ENCODE measurements around the gene REM1. TPM values are rescaled to one million over a fixed set of nuclear protein-coding genes. Genes with fewer than 3 reads are reported as not detected.
A peak's percentile ranks its signal among the peaks of the same experiment; 100 is the strongest.
"Not testable (repeated sequence)": the region's sequence is repeated elsewhere in the genome, so short reads cannot be mapped to it uniquely, and the experiment has no call there.

Gene REM1
- total and polyA plus RNA-seq, 7 donors: 0.46 to 9.3 (median 3.8) TPM

DNA sequence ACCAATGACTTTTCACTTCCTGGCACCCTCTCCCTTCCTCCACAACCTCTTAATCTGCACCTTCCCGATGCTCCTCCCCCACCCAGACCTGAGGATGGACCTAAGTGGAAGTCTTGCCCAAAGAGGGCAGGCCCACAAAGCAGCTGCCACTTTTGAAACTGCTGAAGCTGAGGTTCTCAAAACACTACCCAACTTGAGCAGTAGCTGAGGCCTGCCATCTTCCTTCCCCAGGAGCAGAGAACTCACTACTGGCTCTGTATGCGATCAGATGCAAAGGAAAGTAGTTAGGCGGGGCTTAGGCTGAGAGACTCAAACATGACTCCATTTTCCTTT lies 40.7 kb downstream of the REM1 start:
- Histone ChIP-seq H3K9me3 (no peaks in the 10 kb centered on the region), H3K4me1 (peaks cover 0 to 41% (median 29%) of the 10 kb centered on the region in 4 donors), H3K27me3 (no peaks in the 10 kb centered on the region), H3K4me3 (peak overlapping the region in 3 of 4 donors; percentile 74 to 85 (median 83)), H3K27ac (no peak overlapping the region), H3K36me3 (peaks cover 0 to 7% (median 0%) of the 10 kb centered on the region in 4 donors)
- DNase-seq: no peak
- intact Hi-C loops (cut with DNase I): no loop called here
- WGBS, 2 donors: 75 to 80% methylated on average over 3 of the region's 3 CpGs
- TF ChIP-seq POLR2A (IDR thresholded peaks at IDR 0.05) (no peak), CTCF (IDR thresholded peaks at IDR 0.05) (no peak)

DNA sequence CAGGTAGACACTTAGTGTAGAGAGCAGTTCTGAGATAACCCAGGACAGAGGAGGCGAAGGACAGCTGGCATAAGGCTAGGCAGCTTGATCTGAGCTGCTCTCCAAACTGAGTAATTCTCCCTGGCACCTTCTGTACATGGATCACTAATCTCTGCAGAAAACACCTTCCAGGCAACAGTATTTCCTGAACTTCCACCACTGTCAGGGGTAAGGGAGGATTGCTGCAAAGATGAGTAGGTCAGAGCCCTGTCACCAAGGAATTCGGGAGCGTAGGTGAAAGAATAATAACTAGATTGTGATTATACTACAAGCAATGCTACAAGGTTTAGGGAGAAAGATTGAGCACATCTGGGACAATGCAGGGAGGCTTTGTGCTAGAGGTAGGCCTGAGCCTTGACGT lies 41.1 kb downstream of the REM1 start:
- H3K27ac ChIP-seq: no peak overlapping the region
- H3K36me3 ChIP-seq: peaks cover 0 to 7% (median 0%) of the 10 kb centered on the region in 4 donors
- no peak for DNase-seq
- no peaks in the 10 kb centered on the region for H3K9me3 ChIP-seq
- peak overlapping the region in 2 of 4 donors; percentile 74 to 85 for H3K4me3 ChIP-seq
- H3K4me1 ChIP-seq: peaks cover 0 to 41% (median 29%) of the 10 kb centered on the region in 4 donors
- intact Hi-C loops (cut with DNase I): no loop called here
- no peak for TF ChIP-seq CTCF (IDR thresholded peaks at IDR 0.05)
- TF ChIP-seq EP300 (IDR thresholded peaks at IDR 0.05): no peak
- no peak for TF ChIP-seq POLR2A (IDR thresholded peaks at IDR 0.05)
- no peak for TF ChIP-seq POLR2AphosphoS5 (IDR thresholded peaks at IDR 0.05)
- H3K27me3 ChIP-seq: no peaks in the 10 kb centered on the region
- WGBS, 2 donors: 95 to 97% methylated on average over 4 of the region's 4 CpGs

DNA sequence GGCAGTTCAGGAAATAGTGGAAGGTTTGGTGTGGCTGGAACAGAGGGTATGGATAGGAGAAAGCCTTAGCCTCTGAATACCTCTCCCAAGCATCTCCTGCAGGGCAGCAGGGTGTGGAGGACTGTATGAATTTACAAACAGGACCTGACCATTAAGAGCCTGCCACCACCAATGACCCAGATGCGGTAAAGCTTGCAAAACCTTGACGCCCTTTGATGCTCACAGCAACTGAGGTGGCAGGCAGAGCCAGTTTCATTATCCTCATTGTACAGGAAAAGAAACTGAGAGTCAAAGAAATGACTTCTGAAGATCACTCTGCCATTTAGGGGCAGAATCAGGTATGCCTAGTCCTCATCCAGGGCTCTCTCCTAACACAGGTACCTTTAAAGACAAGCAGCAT lies 41.6 kb downstream of the REM1 start:
- Histone ChIP-seq H3K27ac (no peak overlapping the region), H3K27me3 (no peaks in the 10 kb centered on the region), H3K4me1 (peaks cover 0 to 41% (median 29%) of the 10 kb centered on the region in 4 donors), H3K4me3 (no peak overlapping the region), H3K9me3 (no peaks in the 10 kb centered on the region), H3K36me3 (peaks cover 0 to 7% (median 0%) of the 10 kb centered on the region in 4 donors)
- TF ChIP-seq EP300 (IDR thresholded peaks at IDR 0.05) (no peak), POLR2A (IDR thresholded peaks at IDR 0.05) (no peak), POLR2AphosphoS5 (IDR thresholded peaks at IDR 0.05) (no peak), CTCF (IDR thresholded peaks at IDR 0.05) (no peak)
- intact Hi-C loops (cut with DNase I): no loop called here
- no peak for DNase-seq
- WGBS, 2 donors: 81 to 89% methylated on average over 2 of the region's 2 CpGs

GRCh38 chr20:31517373-31517772 lies 42.3 kb downstream of the REM1 start:
- H3K4me3 ChIP-seq: no peak overlapping the region
- H3K27me3 ChIP-seq: no peaks in the 10 kb centered on the region
- 55 to 77% methylated on average over 4 of the region's 4 CpGs for WGBS, 2 donors
- intact Hi-C loops (cut with DNase I): no loop called here
- H3K27ac ChIP-seq: no peak overlapping the region
- H3K4me1 ChIP-seq: peaks cover 0 to 41% (median 29%) of the 10 kb centered on the region in 4 donors
- DNase-seq: no peak
- no peaks in the 10 kb centered on the region for H3K9me3 ChIP-seq
- TF ChIP-seq POLR2AphosphoS5 (IDR thresholded peaks at IDR 0.05) (no peak), EP300 (IDR thresholded peaks at IDR 0.05) (no peak), CTCF (IDR thresholded peaks at IDR 0.05) (no peak), POLR2A (IDR thresholded peaks at IDR 0.05) (no peak)
- H3K36me3 ChIP-seq: peaks cover 0 to 11% (median 0%) of the 10 kb centered on the region in 4 donors

GRCh38 chr20:31521267-31521666 lies 46.2 kb downstream of the REM1 start:
- H3K4me1 ChIP-seq: peaks cover 0 to 27% (median 18%) of the 10 kb centered on the region in 4 donors
- H3K27ac ChIP-seq; H3K9me3 ChIP-seq; H3K27me3 ChIP-seq; DNase-seq; H3K4me3 ChIP-seq; intact Hi-C loops (cut with DNase I): not testable (repeated sequence)
- 89 to 92% methylated on average over 7 of the region's 7 CpGs for WGBS, 2 donors
- H3K36me3 ChIP-seq: peaks cover 0 to 20% (median 0%) of the 10 kb centered on the region in 4 donors
